ENCODE measurements around the gene C12orf56. TPM values are rescaled to one million over a fixed set of nuclear protein-coding genes. Genes with fewer than 3 reads are reported as not detected.

C12orf56 gene
- polyA plus RNA-seq, 1 donor from 2014 or later: not detected

- no peak overlapping the region for H3K9ac ChIP-seq (ENCODE audit: low read length)
- no peaks in the 10 kb centered on the region for H4K20me1 ChIP-seq (ENCODE audit: insufficient read depth)
- H3K9me2 ChIP-seq (ENCODE audit: insufficient read depth, low read length): no peaks in the 10 kb centered on the region
- H3K4me2 ChIP-seq (ENCODE audit: low read length): no peak overlapping the region
- no peak overlapping the region for H3K4me3 ChIP-seq (ENCODE audit: low read length)
- no peaks in the 10 kb centered on the region for H3K79me2 ChIP-seq (replicated peaks; ENCODE audit: insufficient read depth, low read length)
- no peak overlapping the region for H3K27ac ChIP-seq (ENCODE audit: low read length)
- H3K9me3 ChIP-seq (ENCODE audit: low read length): no peaks in the 10 kb centered on the region
- H3K36me3 ChIP-seq (ENCODE audit: insufficient read depth, low read length): no peaks in the 10 kb centered on the region
- TF ChIP-seq RAD21 (conservative IDR thresholded peaks at IDR 0.05) (no peak), EP300 (conservative IDR thresholded peaks at IDR 0.05; ENCODE audit: poor library complexity, severe bottlenecking) (no peak), MXI1 (conservative IDR thresholded peaks at IDR 0.05; ENCODE audit: poor library complexity, severe bottlenecking) (no peak), EZH2 (IDR thresholded peaks at IDR 0.05; ENCODE audit: borderline replicate concordance, insufficient read depth, low read length, poor library complexity, severe bottlenecking) (no peak), REST (IDR thresholded peaks at IDR 0.05; ENCODE audit: borderline replicate concordance) (no peak), CTCF (IDR thresholded peaks at IDR 0.05; ENCODE audit: poor library complexity, severe bottlenecking) (no peak), SMC3 (conservative IDR thresholded peaks at IDR 0.05; ENCODE audit: poor library complexity) (no peak), TAF1 (IDR thresholded peaks at IDR 0.05; ENCODE audit: low read depth) (no peak), POLR2AphosphoS5 (IDR thresholded peaks at IDR 0.05) (no peak)
- H3K27me3 ChIP-seq (ENCODE audit: insufficient read depth, low read depth, low read length): no peaks in the 10 kb centered on the region
- H2AFZ ChIP-seq (ENCODE audit: low read depth, low read length): no peak overlapping the region
- H3F3A ChIP-seq (ENCODE audit: insufficient read depth, low read length, poor library complexity, severe bottlenecking): no peaks in the 10 kb centered on the region
These were observed 43.4 kb upstream of the C12orf56 start for GRCh38 chr12:64433915-64434314.

- no peak overlapping the region for H3K9ac ChIP-seq (ENCODE audit: low read length)
- H2AFZ ChIP-seq (ENCODE audit: low read depth, low read length): no peak overlapping the region
- H3K27me3 ChIP-seq (ENCODE audit: insufficient read depth, low read depth, low read length): no peaks in the 10 kb centered on the region
- H3K79me2 ChIP-seq (replicated peaks; ENCODE audit: insufficient read depth, low read length): no peaks in the 10 kb centered on the region
- no peaks in the 10 kb centered on the region for H3K9me3 ChIP-seq (ENCODE audit: low read length)
- no peaks in the 10 kb centered on the region for H3K36me3 ChIP-seq (ENCODE audit: insufficient read depth, low read length)
- H3K4me3 ChIP-seq (ENCODE audit: low read length): no peak overlapping the region
- H4K20me1 ChIP-seq (ENCODE audit: insufficient read depth): no peaks in the 10 kb centered on the region
- no peak overlapping the region for H3K27ac ChIP-seq (ENCODE audit: low read length)
- TF ChIP-seq EZH2 (IDR thresholded peaks at IDR 0.05; ENCODE audit: borderline replicate concordance, insufficient read depth, low read length, poor library complexity, severe bottlenecking): no peak
- no peak for TF ChIP-seq RAD21 (conservative IDR thresholded peaks at IDR 0.05)
- no peak for TF ChIP-seq EP300 (conservative IDR thresholded peaks at IDR 0.05; ENCODE audit: poor library complexity, severe bottlenecking)
- no peak for TF ChIP-seq MXI1 (conservative IDR thresholded peaks at IDR 0.05; ENCODE audit: poor library complexity, severe bottlenecking)
- no peak for TF ChIP-seq REST (IDR thresholded peaks at IDR 0.05; ENCODE audit: borderline replicate concordance)
- TF ChIP-seq SMC3 (conservative IDR thresholded peaks at IDR 0.05; ENCODE audit: poor library complexity): no peak
- TF ChIP-seq CTCF (IDR thresholded peaks at IDR 0.05; ENCODE audit: poor library complexity, severe bottlenecking): no peak
- no peak for TF ChIP-seq POLR2AphosphoS5 (IDR thresholded peaks at IDR 0.05)
- TF ChIP-seq TAF1 (IDR thresholded peaks at IDR 0.05; ENCODE audit: low read depth): no peak
- H3K4me2 ChIP-seq (ENCODE audit: low read length): no peak overlapping the region
- H3F3A ChIP-seq (ENCODE audit: insufficient read depth, low read length, poor library complexity, severe bottlenecking): no peaks in the 10 kb centered on the region
- no peaks in the 10 kb centered on the region for H3K9me2 ChIP-seq (ENCODE audit: insufficient read depth, low read length)
These were observed 41.2 kb upstream of the C12orf56 start for GRCh38 chr12:64431791-64432190.

Data from neural cell (in vitro differentiated cells).